PC-9 (cell line): ENCODE data around the gene CACHD1. TPM values are rescaled to one million over a fixed set of nuclear protein-coding genes. Genes with fewer than 3 reads are reported as not detected.
A peak's percentile ranks its signal among the peaks of the same experiment; 100 is the strongest.

Source experiments
- BruUV-seq: library from RNA; stranded (reverse); fragments of 400-500 nt; replicated peaks from 2 replicates; lab custom pipeline; 2021; lab: Mats Ljungman, UMichigan
- CTCF ChIA-PET: fragments of 300-600 bp; sonication (Branson Sonifier 250); formaldehyde crosslinking; loops from one replicate; lab custom pipeline; 2022; ENCODE audit warnings: antibody characterized with exemption; lab: Charles Lee
- POLR2A ChIA-PET: fragments of 300-600 bp; sonication (Branson Sonifier 250); formaldehyde crosslinking; loops from one replicate; lab custom pipeline; 2022; ENCODE audit warnings: antibody characterized with exemption; ENCODE audit not compliant: unreplicated experiment; lab: Charles Lee
- DNase-seq, 2 experiments: peaks; one replicate each; pipeline versions ENCODE4 v3.0.0 to v3.0.0-alpha.2; 2015 to 2022; ENCODE audit warnings: mixed read lengths in 1 of 2
- H2AFZ ChIP-seq: fragments of 200-600 bp; sonication (generic); 2 replicates; pipeline ENCODE4 v1.8.1; 2017; ENCODE audit warnings: antibody characterized with exemption
- H3F3A ChIP-seq: fragments of 200-600 bp; sonication (generic); 2 replicates; pipeline ENCODE4 v1.8.1; 2017; ENCODE audit warnings: antibody characterized with exemption, mild to moderate bottlenecking, low read depth; ENCODE audit not compliant: insufficient read depth
- H3K27ac ChIP-seq: fragments of 200-600 bp; sonication (generic); 2 replicates; pipeline ENCODE4 v1.6.1; 2016; ENCODE audit warnings: mixed run types
- H3K27me3 ChIP-seq: fragments of 200-600 bp; sonication (generic); 2 replicates; pipeline ENCODE4 v1.6.1; 2016; ENCODE audit warnings: low read depth, mixed run types; ENCODE audit not compliant: insufficient read depth
- H3K36me3 ChIP-seq: fragments of 200-600 bp; sonication (generic); 2 replicates; pipeline ENCODE4 v1.6.1; 2016; ENCODE audit warnings: low read depth, mixed run types
- H3K4me1 ChIP-seq: fragments of 200-600 bp; sonication (generic); replicated peaks from 2 replicates; pipeline ENCODE4 v1.6.1; 2016; ENCODE audit warnings: mixed run types; ENCODE audit not compliant: insufficient read depth
- H3K4me2 ChIP-seq: fragments of 200-600 bp; sonication (generic); 2 replicates; pipeline ENCODE4 v1.6.1; 2017; ENCODE audit warnings: mixed run types
- H3K4me3 ChIP-seq: fragments of 200-600 bp; sonication (generic); 2 replicates; pipeline ENCODE4 v1.6.1; 2016; ENCODE audit warnings: mixed run types
- H3K79me2 ChIP-seq: fragments of 200-600 bp; sonication (generic); 2 replicates; pipeline ENCODE4 v1.6.1; 2017; ENCODE audit warnings: low read depth, mixed run types
- H3K9me2 ChIP-seq: fragments of 200-600 bp; sonication (generic); 2 replicates; pipeline ENCODE4 v1.8.1; 2017; ENCODE audit warnings: mild to moderate bottlenecking; ENCODE audit not compliant: insufficient read depth
- H3K9me3 ChIP-seq: fragments of 200-600 bp; sonication (generic); 2 replicates; pipeline ENCODE4 v1.8.1; 2016; ENCODE audit warnings: low read depth; ENCODE audit not compliant: insufficient read depth
- H4K20me1 ChIP-seq: fragments of 200-600 bp; sonication (generic); 2 replicates; pipeline ENCODE4 v1.8.1; 2017; ENCODE audit not compliant: insufficient read depth
- EZH2 ChIP-seq: fragments of 200-600 bp; sonication (generic); IDR thresholded peaks from 2 replicates; pipeline ENCODE4 v1.8.0; 2017; ENCODE audit warnings: antibody characterized with exemption, low read depth
- intact Hi-C: fragments of 100-400 bp; cut with micrococcal nuclease; formaldehyde crosslinking; loops from one replicate; pipeline ENCODE4 v1.10.0; 2022; ENCODE audit not compliant: unreplicated experiment
- total RNA-seq: library from RNA; stranded (reverse); gene quantifications from 2 replicates; pipeline ENCODE4 v1.2.3, GENCODE V29; 2021
- TF ChIP-seq, protein P1 (sequence below): fragments of 200-600 bp; sonication (generic); conservative IDR thresholded peaks from 2 replicates; pipeline ENCODE4 v1.6.1; 2017; ENCODE audit warnings: mixed run types, antibody characterized with exemption, mild to moderate bottlenecking, moderate library complexity

The CACHD1 gene
- total RNA-seq, 1 experiment from 2014 or later, result 3.1 TPM

DNA sequence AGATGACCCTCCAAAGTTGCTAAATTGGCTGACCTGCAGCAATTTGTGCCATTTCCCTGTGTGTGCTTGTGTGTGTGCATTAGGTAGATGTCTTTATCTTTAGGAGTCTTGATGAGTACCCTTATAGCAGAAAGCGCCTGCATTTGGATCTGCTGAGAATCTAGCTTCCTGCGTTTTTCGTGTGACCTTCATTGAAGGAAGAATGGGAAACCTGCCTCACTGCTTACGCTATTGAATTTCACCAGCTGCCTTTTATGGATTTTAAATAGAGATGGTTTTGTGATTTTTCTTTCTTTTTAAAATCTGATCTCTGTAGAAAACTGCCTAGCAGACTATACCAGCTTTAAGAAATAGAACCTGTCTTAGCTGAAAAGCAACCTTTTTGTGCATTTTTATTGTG lies 124.5 kb downstream of the CACHD1 start:
- Histone ChIP-seq H3K9me2 (no peaks in the 10 kb centered on the region), H4K20me1 (no peaks in the 10 kb centered on the region), H3K4me1 (peaks cover 36% of the 10 kb centered on the region), H2AFZ (no peak overlapping the region), H3K4me2 (no peak overlapping the region), H3F3A (peaks cover 6% of the 10 kb centered on the region; the same call in 1 of the 2 replicates), H3K27ac (no peak overlapping the region), H3K9me3 (no peaks in the 10 kb centered on the region), H3K4me3 (no peak overlapping the region), H3K27me3 (no peaks in the 10 kb centered on the region), H3K79me2 (no peaks in the 10 kb centered on the region), H3K36me3 (no peaks in the 10 kb centered on the region)
- no peak for DNase-seq
- CTCF ChIA-PET, result no interaction called here
- TF ChIP-seq EZH2, result no peak
- TF ChIP-seq, protein P1, sequence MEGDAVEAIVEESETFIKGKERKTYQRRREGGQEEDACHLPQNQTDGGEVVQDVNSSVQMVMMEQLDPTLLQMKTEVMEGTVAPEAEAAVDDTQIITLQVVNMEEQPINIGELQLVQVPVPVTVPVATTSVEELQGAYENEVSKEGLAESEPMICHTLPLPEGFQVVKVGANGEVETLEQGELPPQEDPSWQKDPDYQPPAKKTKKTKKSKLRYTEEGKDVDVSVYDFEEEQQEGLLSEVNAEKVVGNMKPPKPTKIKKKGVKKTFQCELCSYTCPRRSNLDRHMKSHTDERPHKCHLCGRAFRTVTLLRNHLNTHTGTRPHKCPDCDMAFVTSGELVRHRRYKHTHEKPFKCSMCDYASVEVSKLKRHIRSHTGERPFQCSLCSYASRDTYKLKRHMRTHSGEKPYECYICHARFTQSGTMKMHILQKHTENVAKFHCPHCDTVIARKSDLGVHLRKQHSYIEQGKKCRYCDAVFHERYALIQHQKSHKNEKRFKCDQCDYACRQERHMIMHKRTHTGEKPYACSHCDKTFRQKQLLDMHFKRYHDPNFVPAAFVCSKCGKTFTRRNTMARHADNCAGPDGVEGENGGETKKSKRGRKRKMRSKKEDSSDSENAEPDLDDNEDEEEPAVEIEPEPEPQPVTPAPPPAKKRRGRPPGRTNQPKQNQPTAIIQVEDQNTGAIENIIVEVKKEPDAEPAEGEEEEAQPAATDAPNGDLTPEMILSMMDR, result no peak
- POLR2A ChIA-PET, result no interaction called here
- no TSS peak for BruUV-seq
- intact Hi-C loops, result no loop called here

DNA sequence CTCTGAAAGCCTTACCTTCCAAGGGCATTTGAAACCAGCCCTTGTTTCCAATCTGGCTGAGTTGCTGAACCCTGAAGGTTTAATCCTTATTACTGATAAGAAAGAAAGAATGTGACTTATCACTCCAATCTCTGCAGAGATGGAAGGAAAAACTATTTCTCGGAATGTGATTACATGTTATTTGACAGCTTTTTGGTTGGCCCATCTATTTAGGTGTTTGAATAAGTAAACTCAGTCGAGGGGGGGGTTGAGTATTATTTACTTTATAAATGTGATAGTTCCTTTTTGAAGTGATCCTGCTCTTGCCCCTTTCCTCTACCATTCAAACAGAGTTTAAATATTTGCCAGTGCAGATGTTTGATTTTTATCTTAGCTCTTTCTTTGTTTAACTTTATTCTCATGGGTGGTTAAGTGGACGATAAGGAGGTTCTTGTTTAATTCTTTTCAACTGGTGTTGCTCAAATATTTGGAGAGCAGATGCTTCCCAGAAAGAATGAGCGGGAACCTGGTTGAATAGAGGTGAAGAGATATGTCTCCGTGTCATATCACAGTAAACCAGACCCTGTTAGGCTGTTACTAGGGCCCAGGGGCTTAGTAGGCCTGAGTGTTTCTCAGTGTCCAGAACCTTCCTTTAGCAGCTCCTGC lies 126.1 kb downstream of the CACHD1 start:
- ChIA-PET CTCF (no interaction called here), POLR2A (interaction anchor here (0.6 kb wide), 1 partner anchor 28 kb away, joined by 3 read pairs; no protein-coding TSS in a partner anchor)
- intact Hi-C loops, result no loop called here
- no peaks in the 10 kb centered on the region for H3K27me3 ChIP-seq
- H3K4me1 ChIP-seq, result peaks cover 36% of the 10 kb centered on the region
- no peaks in the 10 kb centered on the region for H3K9me2 ChIP-seq
- H3K36me3 ChIP-seq, result no peaks in the 10 kb centered on the region
- H3K4me2 ChIP-seq, result no peak overlapping the region
- H3K9me3 ChIP-seq, result peaks cover 5% of the 10 kb centered on the region; the same call in 1 of the 2 replicates
- H3K27ac ChIP-seq, result no peak overlapping the region
- no peak overlapping the region for H3K4me3 ChIP-seq
- H2AFZ ChIP-seq, result no peak overlapping the region
- H3F3A ChIP-seq, result peaks cover 6% of the 10 kb centered on the region; the same call in 1 of the 2 replicates
- peak; percentile 4 to 89 for DNase-seq
- H3K79me2 ChIP-seq, result no peaks in the 10 kb centered on the region
- BruUV-seq, result no TSS peak
- TF ChIP-seq, protein P1, result no peak
- TF ChIP-seq EZH2, result no peak
- no peaks in the 10 kb centered on the region for H4K20me1 ChIP-seq

DNA sequence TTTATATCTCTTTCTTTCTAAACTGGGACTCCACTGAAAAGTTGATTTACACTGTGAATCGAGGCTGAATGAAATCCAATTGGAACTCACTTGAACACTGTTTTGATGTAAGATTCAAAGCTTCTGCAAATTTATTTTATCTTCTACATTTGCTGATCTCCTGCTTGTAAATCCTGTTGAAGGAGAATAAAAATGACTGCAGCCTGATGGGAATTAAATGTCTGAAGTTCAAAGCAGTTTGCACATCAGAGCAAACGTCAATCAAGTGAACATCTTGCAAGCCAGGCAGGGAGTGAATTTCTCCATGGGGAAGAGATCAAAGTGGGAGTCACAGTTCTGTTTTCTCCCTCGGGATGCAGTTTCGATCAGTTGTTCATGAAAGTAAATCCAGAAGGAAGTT lies 127.2 kb downstream of the CACHD1 start:
- H3K4me3 ChIP-seq, result no peak overlapping the region
- BruUV-seq, result no TSS peak
- TF ChIP-seq, protein P1, result no peak
- no peak for TF ChIP-seq EZH2
- intact Hi-C loops, result no loop called here
- no peaks in the 10 kb centered on the region for H3K36me3 ChIP-seq
- no peaks in the 10 kb centered on the region for H3K9me2 ChIP-seq
- H4K20me1 ChIP-seq, result no peaks in the 10 kb centered on the region
- H3K9me3 ChIP-seq, result peaks cover 5% of the 10 kb centered on the region; the same call in 1 of the 2 replicates
- no peak overlapping the region for H3K4me2 ChIP-seq
- CTCF ChIA-PET, result no interaction called here
- H3F3A ChIP-seq, result peaks cover 6% of the 10 kb centered on the region; the same call in 1 of the 2 replicates
- no peak overlapping the region for H3K27ac ChIP-seq
- no peaks in the 10 kb centered on the region for H3K27me3 ChIP-seq
- DNase-seq, result no peak
- H3K79me2 ChIP-seq, result no peaks in the 10 kb centered on the region
- H3K4me1 ChIP-seq, result peaks cover 36% of the 10 kb centered on the region
- H2AFZ ChIP-seq, result no peak overlapping the region
- POLR2A ChIA-PET, result no interaction called here
